GM12872 (cell line): ENCODE data around the gene SLC7A5.

Source experiments
- CTCF ChIP-seq: IDR thresholded peaks from 3 replicates; pipeline ENCODE4 v1.5.1; 2011; ENCODE audit warnings: low read depth, mild to moderate bottlenecking, low read length, moderate library complexity; ENCODE audit not compliant: insufficient read depth

The SLC7A5 gene

GRCh38 chr16:87854907-87855683 lies 14.2 kb downstream of the SLC7A5 start:
- TF ChIP-seq CTCF = no peak

- TF ChIP-seq CTCF = no peak
These were observed 15.0 kb downstream of the SLC7A5 start for GRCh38 chr16:87854053-87854906.

GRCh38 chr16:87853411-87854052 lies 15.8 kb downstream of the SLC7A5 start:
- TF ChIP-seq CTCF = no peak

GRCh38 chr16:87851601-87852000 lies 17.7 kb downstream of the SLC7A5 start:
- no peak for TF ChIP-seq CTCF

- TF ChIP-seq CTCF = 0 out of 3 replicates have a peak, but pooled peaks have one; percentile 3
These were observed 18.1 kb downstream of the SLC7A5 start for GRCh38 chr16:87851141-87851587.

- peak; percentile 97 for TF ChIP-seq CTCF
These were observed 19.0 kb downstream of the SLC7A5 start for GRCh38 chr16:87850009-87851006.
